Heart left ventricle (tissue), 13 donors: ENCODE results near the gene ANGPTL2.
A peak's percentile ranks its signal among the peaks of the same experiment; 100 is the strongest.

Experiments used
- CTCF ChIP-seq, 12 donors: fragments of 200-600 bp; sonication (generic) in 4 of 12; IDR thresholded peaks; one replicate each; pipeline versions ENCODE4 v1.5.0 to v1.8.0; 2018 to 2022; ENCODE audit warnings: antibody characterized with exemption in 12 of 12, mild to moderate bottlenecking in 5 of 12
- POLR2A ChIP-seq, 2 donors: fragments of 450-650 bp; IDR thresholded peaks; one replicate each; pipeline ENCODE4 v1.6.1; 2017; ENCODE audit warnings: antibody characterized with exemption in 2 of 2, mild to moderate bottlenecking in 2 of 2, moderate library complexity in 2 of 2
- donor health status: ischemic (EF 13 %, LVEDD 7.1; RV severe dilation, severe dysfunction).
- donor health status: DM: no; HTN: yes; CAD: no.
- donor health status: DM: no; HTN: no; CAD: no.
- donor health status: ischemic (EF 25% LVEDD 6.9; RV normal size, moderate dysfunction).
- donor health status: ischemic (EF 25% LVEDD 5.7; RV mildly dilated, moderate dysfunction).
- donor health status: ischemic (EF 35%, LVEDD 5.7; RV mildly dilated, moderate dysfunction).
- donor health status: nonischemic (EF 11% LVEDD 7.7; RV severe dilation, severe dysfunction).
- donor health status: DM: yes; HTN: yes; CAD: no.
- donor health status: PGD.
- donor health status: ischemic (EF 29% LVEDD 5.4; RV normal size, mild dysfunction).
- donor health status: nonischemic (EF 23%, LVEDD 6.1; RV moderate dilation, normal function).

DNA sequence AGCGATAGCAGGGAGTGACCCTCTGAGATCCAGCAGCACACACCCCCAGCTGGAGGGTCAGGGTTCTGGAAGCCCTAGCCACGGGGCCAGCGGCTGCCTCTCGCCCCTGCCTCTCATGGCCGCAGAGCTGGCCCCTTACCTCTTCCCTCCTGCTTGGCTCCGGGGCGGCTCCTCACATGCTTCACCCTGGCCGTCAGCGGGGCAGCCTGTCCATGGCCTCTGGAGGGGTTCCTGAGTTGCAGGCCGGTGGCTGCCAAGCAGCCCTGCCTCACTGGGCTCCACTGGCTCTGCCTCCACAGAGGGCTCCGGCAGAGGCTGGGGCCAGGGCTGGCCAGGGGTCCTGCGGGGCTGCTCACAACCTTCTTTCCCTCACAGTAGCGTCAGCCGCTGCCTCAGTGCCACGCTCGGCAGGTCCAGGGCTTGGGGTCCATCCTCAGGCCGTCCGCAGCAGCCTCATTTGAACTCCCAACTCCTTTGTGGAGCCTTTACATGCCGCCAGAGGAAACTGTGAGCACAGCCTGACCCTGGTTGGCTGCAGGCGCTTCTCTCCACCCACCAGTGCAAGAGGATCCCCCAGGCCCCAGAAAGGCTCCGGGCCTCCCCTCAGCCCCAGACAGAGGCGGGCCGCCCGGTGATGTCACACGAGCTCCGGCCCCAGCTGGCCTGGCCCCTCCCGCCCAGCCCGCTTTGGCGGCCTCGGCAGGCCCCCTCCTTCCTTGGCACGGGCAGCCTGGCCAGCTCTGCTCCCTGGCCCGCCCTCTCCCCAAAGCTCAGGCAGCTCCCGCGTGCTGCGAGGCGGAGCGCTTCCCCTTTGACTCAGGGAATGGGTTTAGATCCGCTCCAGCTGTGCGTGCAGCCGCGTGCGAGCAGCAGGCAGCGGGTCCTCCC, at the start of gene ANGPTL2:
- peak in 2 of 12 donors; percentile 6 to 29 for TF ChIP-seq CTCF (IDR thresholded peaks at IDR 0.05)
- peak in 1 of 2 donors; percentile 88 for TF ChIP-seq POLR2A (IDR thresholded peaks at IDR 0.05)
